ENCODE results near the gene PER1. TPM values are rescaled to one million over a fixed set of nuclear protein-coding genes. Genes with fewer than 3 reads are reported as not detected.

The PER1 gene
- total RNA-seq, 4 donors from 2014 or later: 67.1 to 188 (median 136) TPM

GRCh38 chr17:8096541-8096940 lies 55.7 kb downstream of the PER1 start:
- WGBS, 2 donors (ENCODE audit: low coverage in 1 of 2): 57% methylated on average over 2 of the region's 8 CpGs; no CpG with 5 or more reads in 1 of the 2 donors
- peaks cover 57% of the 10 kb centered on the region for H3K27me3 ChIP-seq
- ATAC-seq: no peak

GRCh38 chr17:8095361-8095760 lies 56.8 kb downstream of the PER1 start:
- ATAC-seq: no peak
- H3K36me3 ChIP-seq: no peaks in the 10 kb centered on the region
- no peak overlapping the region for H3K4me3 ChIP-seq
- no peaks in the 10 kb centered on the region for H3K4me1 ChIP-seq
- no peaks in the 10 kb centered on the region for H3K9me3 ChIP-seq
- peaks cover 67% of the 10 kb centered on the region for H3K27me3 ChIP-seq
- TF ChIP-seq POLR2A (IDR thresholded peaks at IDR 0.05): no peak
- TF ChIP-seq CTCF (IDR thresholded peaks at IDR 0.05): no peak
- TF ChIP-seq POLR2AphosphoS5 (IDR thresholded peaks at IDR 0.05): no peak
- no peak for TF ChIP-seq EP300 (IDR thresholded peaks at IDR 0.05)
- 49 to 64% methylated on average over 4 to 5 of the region's 6 CpGs for WGBS, 2 donors (ENCODE audit: low coverage in 1 of 2)
- H3K27ac ChIP-seq: no peak overlapping the region

More at GRCh38 chr17:8096541-8096940, 55.7 kb downstream of the PER1 start:
- no peak overlapping the region for H3K27ac ChIP-seq
- H3K4me1 ChIP-seq: no peaks in the 10 kb centered on the region
- no peak for TF ChIP-seq CTCF (IDR thresholded peaks at IDR 0.05)
- no peak for TF ChIP-seq POLR2A (IDR thresholded peaks at IDR 0.05)
- no peak for TF ChIP-seq POLR2AphosphoS5 (IDR thresholded peaks at IDR 0.05)
- no peak for TF ChIP-seq EP300 (IDR thresholded peaks at IDR 0.05)
- H3K4me3 ChIP-seq: no peak overlapping the region
- H3K36me3 ChIP-seq: no peaks in the 10 kb centered on the region
- H3K9me3 ChIP-seq: no peaks in the 10 kb centered on the region

- no peak for ATAC-seq
- H3K4me1 ChIP-seq: no peaks in the 10 kb centered on the region
- 7 to 64% methylated on average over 3 to 6 of the region's 9 CpGs for WGBS, 2 donors (ENCODE audit: low coverage in 1 of 2)
- no peak overlapping the region for H3K27ac ChIP-seq
- no peaks in the 10 kb centered on the region for H3K36me3 ChIP-seq
- H3K4me3 ChIP-seq: no peak overlapping the region
- peaks cover 92% of the 10 kb centered on the region for H3K27me3 ChIP-seq
- no peaks in the 10 kb centered on the region for H3K9me3 ChIP-seq
- no peak for TF ChIP-seq CTCF (IDR thresholded peaks at IDR 0.05)
- TF ChIP-seq EP300 (IDR thresholded peaks at IDR 0.05): no peak
- no peak for TF ChIP-seq POLR2A (IDR thresholded peaks at IDR 0.05)
- TF ChIP-seq POLR2AphosphoS5 (IDR thresholded peaks at IDR 0.05): no peak
Measured at GRCh38 chr17:8091033-8091687, 61.0 kb downstream of the PER1 start.

Other genes with a start within 250 kb of the PER1 start
- gene RNF227, start 236.1 kb downstream of the PER1 start, total RNA-seq: 1 to 10 TPM; 1.6 to 5.4 (median 2.1) TPM
- 1 to 10 TPM in 1 of 4 donors, under 1 TPM in 1, not detected in 2; 0.58 to 1.3 TPM for gene KCNAB3, start 222.5 kb downstream of the PER1 start, total RNA-seq
- gene TRAPPC1, start 220.5 kb downstream of the PER1 start, total RNA-seq: 10 to 100 TPM; 20.9 to 44.2 (median 29.0) TPM
- 10 to 100 TPM; 15.6 to 31.8 (median 18.2) TPM for gene CNTROB, start 220.2 kb downstream of the PER1 start, total RNA-seq
- not detected for gene GUCY2D, start 149.8 kb downstream of the PER1 start, total RNA-seq
- 1 to 10 TPM in 3 of 4 donors, under 1 TPM in 1; 0.69 to 5.6 (median 2.8) TPM for gene ALOX15B, start 113.3 kb downstream of the PER1 start, total RNA-seq
- gene ALOX12B, start 64.7 kb downstream of the PER1 start, total RNA-seq: under 1 TPM in 1 of 4 donors, not detected in 3; 0.17 TPM
- gene ALOXE3, start 33.9 kb downstream of the PER1 start, total RNA-seq: under 1 TPM in 1 of 4 donors, not detected in 3; 0.37 TPM
- under 1 TPM in 2 of 4 donors, not detected in 2; 0.89 to 0.94 TPM for gene HES7, start 28.3 kb downstream of the PER1 start, total RNA-seq
- gene VAMP2, start 10.5 kb upstream of the PER1 start, total RNA-seq: 10 to 100 TPM; 14.6 to 39.8 (median 33.4) TPM
- gene TMEM107, start 24.0 kb upstream of the PER1 start, total RNA-seq: 10 to 100 TPM; 11.2 to 18.8 (median 15.5) TPM
- gene BORCS6, start 37.8 kb upstream of the PER1 start, total RNA-seq: 10 to 100 TPM in 3 of 4 donors, 1 to 10 TPM in 1; 8.1 to 16.1 (median 12.4) TPM
- gene AURKB, start 58.2 kb upstream of the PER1 start, total RNA-seq: 1 to 10 TPM in 2 of 4 donors, under 1 TPM in 2; 0.54 to 5.3 (median 2.4) TPM
- 10 to 100 TPM; 10.8 to 33.9 (median 14.7) TPM for gene CTC1, start 95.7 kb upstream of the PER1 start, total RNA-seq
- gene PFAS, start 96.9 kb upstream of the PER1 start, total RNA-seq: 10 to 100 TPM; 10.8 to 28.9 (median 16.0) TPM
- gene RANGRF, start 136.3 kb upstream of the PER1 start, total RNA-seq: 10 to 100 TPM; 28.5 to 34.6 (median 30.1) TPM
- gene SLC25A35, start 143.0 kb upstream of the PER1 start, total RNA-seq: 1 to 10 TPM in 3 of 4 donors, under 1 TPM in 1; 0.35 to 6.1 (median 3.4) TPM
- gene ARHGEF15, start 157.8 kb upstream of the PER1 start, total RNA-seq: 10 to 100 TPM in 2 of 4 donors, 1 to 10 TPM in 2; 4.4 to 25.4 (median 16.2) TPM
- gene ODF4, start 187.4 kb upstream of the PER1 start, total RNA-seq: not detected
- gene RPL26, start 230.8 kb upstream of the PER1 start, total RNA-seq: 1,000 to 10,000 TPM; 1,787 to 4,050 (median 3,181) TPM
- gene RNF222, start 245.4 kb upstream of the PER1 start, total RNA-seq: under 1 TPM in 2 of 4 donors, not detected in 2; 0.15 to 0.23 TPM

Measured in gastroesophageal sphincter (tissue), 4 donors.